OCI-LY7 (cell line): ENCODE data around the gene MUSK.
"Not testable (repeated sequence)": the region's sequence is repeated elsewhere in the genome, so short reads cannot be mapped to it uniquely, and the experiment has no call there.

Experiments used
- EZH2phosphoT487 ChIP-seq: fragments of 200-600 bp; sonication (generic); IDR thresholded peaks from 2 replicates; pipeline ENCODE4 v1.6.1; 2018; ENCODE audit warnings: low read depth, borderline replicate concordance, mild to moderate bottlenecking, mixed run types, antibody characterized with exemption, low read length, moderate library complexity, mixed read lengths
- TF ChIP-seq, protein P1 (sequence below): fragments of 200-600 bp; sonication (generic); conservative IDR thresholded peaks from 2 replicates; pipeline ENCODE4 v1.5.1; 2014; ENCODE audit warnings: mild to moderate bottlenecking, antibody characterized with exemption, low read length, moderate library complexity, mixed read lengths

DNA sequence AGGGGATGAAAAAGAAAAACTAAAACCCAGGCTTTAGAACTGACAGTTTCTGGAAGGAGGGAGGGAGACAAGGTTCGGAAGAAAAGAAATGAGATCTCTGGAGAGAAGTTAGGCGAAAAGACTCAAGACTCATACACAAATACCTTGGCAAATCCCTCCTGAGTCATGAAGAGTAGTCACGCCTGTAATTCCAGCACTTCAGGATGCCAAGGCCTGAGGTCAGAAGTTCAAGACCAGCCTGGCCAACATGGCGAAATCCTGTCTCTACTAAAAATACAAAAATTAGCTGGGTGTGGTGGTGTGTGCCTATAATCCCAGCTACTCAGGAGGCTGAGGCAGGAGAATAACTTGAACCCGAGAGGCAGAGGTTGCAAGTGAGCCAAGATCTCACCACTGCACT is 27.3 kb downstream of the MUSK start:
- not testable (repeated sequence) for TF ChIP-seq EZH2phosphoT487
- TF ChIP-seq, protein P1, sequence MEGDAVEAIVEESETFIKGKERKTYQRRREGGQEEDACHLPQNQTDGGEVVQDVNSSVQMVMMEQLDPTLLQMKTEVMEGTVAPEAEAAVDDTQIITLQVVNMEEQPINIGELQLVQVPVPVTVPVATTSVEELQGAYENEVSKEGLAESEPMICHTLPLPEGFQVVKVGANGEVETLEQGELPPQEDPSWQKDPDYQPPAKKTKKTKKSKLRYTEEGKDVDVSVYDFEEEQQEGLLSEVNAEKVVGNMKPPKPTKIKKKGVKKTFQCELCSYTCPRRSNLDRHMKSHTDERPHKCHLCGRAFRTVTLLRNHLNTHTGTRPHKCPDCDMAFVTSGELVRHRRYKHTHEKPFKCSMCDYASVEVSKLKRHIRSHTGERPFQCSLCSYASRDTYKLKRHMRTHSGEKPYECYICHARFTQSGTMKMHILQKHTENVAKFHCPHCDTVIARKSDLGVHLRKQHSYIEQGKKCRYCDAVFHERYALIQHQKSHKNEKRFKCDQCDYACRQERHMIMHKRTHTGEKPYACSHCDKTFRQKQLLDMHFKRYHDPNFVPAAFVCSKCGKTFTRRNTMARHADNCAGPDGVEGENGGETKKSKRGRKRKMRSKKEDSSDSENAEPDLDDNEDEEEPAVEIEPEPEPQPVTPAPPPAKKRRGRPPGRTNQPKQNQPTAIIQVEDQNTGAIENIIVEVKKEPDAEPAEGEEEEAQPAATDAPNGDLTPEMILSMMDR = not testable (repeated sequence)
